Ecto neural progenitor cell (in vitro differentiated cells): ENCODE data around the gene GPR3.
A peak's percentile ranks its signal among the peaks of the same experiment; 100 is the strongest.

Experiments used
- DNase-seq: peaks from one replicate; pipeline ENCODE4 v3.0.0-alpha.2; 2018; ENCODE audit warnings: low spot score

Gene GPR3

GRCh38 chr1:27392096-27392777, at the start of gene GPR3:
Gene GPR3 (plus strand): TSS chr1:27392622. CDS start chr1:27393799, 1,177 bp downstream.
- peak; percentile 94 for DNase-seq

- DNase-seq = no peak
Observed at GRCh38 chr1:27342778-27343638, 49.4 kb upstream of the GPR3 start.

GRCh38 chr1:27343639-27344025, 48.8 kb upstream of the GPR3 start:
- DNase-seq = no peak

- no peak for DNase-seq
Observed at GRCh38 chr1:27345272-27345671, 47.1 kb upstream of the GPR3 start.

GRCh38 chr1:27346357-27346756, 46.1 kb upstream of the GPR3 start:
- no peak for DNase-seq

- no peak for DNase-seq
Observed at GRCh38 chr1:27346991-27347624, 45.3 kb upstream of the GPR3 start.

GRCh38 chr1:27348861-27349783, 43.3 kb upstream of the GPR3 start:
- peak; percentile 82 for DNase-seq

GRCh38 chr1:27349784-27350662, 42.4 kb upstream of the GPR3 start:
- DNase-seq = peak; percentile 88

- DNase-seq = peak; percentile 96
Observed at GRCh38 chr1:27350663-27351540, 41.5 kb upstream of the GPR3 start.

- DNase-seq = no peak
Observed at GRCh38 chr1:27351541-27352107, 40.8 kb upstream of the GPR3 start.

GRCh38 chr1:27353166-27353565, 39.3 kb upstream of the GPR3 start:
- DNase-seq = no peak

- no peak for DNase-seq
Observed at GRCh38 chr1:27353629-27354028, 38.8 kb upstream of the GPR3 start.

GRCh38 chr1:27355683-27356082, 36.7 kb upstream of the GPR3 start:
- DNase-seq = no peak

- DNase-seq = no peak
Observed at GRCh38 chr1:27356277-27356618, 36.2 kb upstream of the GPR3 start.

- DNase-seq = no peak
Observed at GRCh38 chr1:27356619-27357280, 35.7 kb upstream of the GPR3 start.

GRCh38 chr1:27357281-27358037, 35.0 kb upstream of the GPR3 start:
- DNase-seq = peak; percentile 92

GRCh38 chr1:27358038-27358927, 34.1 kb upstream of the GPR3 start:
- DNase-seq = no peak
